GM12865 (cell line): ENCODE data around the gene PCNX1.

ENCODE experiments used
- DNase-seq: peaks from one replicate; pipeline ENCODE4 v3.0.0; 2010; ENCODE audit warnings: low read depth
- H3K4me3 ChIP-seq: 2 replicates; pipeline ENCODE4 v1.5.1; 2011; ENCODE audit warnings: mild to moderate bottlenecking, low read depth, low read length, control low read depth
- TF ChIP-seq, protein P1 (sequence below): IDR thresholded peaks from 2 replicates; pipeline ENCODE4 v1.5.1; 2011; ENCODE audit warnings: low read length, control low read depth, low read depth, inconsistent platforms; ENCODE audit not compliant: insufficient read depth; ENCODE audit errors: missing control alignments

Gene PCNX1

GRCh38 chr14:70987041-70987440, 79.8 kb downstream of the PCNX1 start:
- TF ChIP-seq, protein P1, sequence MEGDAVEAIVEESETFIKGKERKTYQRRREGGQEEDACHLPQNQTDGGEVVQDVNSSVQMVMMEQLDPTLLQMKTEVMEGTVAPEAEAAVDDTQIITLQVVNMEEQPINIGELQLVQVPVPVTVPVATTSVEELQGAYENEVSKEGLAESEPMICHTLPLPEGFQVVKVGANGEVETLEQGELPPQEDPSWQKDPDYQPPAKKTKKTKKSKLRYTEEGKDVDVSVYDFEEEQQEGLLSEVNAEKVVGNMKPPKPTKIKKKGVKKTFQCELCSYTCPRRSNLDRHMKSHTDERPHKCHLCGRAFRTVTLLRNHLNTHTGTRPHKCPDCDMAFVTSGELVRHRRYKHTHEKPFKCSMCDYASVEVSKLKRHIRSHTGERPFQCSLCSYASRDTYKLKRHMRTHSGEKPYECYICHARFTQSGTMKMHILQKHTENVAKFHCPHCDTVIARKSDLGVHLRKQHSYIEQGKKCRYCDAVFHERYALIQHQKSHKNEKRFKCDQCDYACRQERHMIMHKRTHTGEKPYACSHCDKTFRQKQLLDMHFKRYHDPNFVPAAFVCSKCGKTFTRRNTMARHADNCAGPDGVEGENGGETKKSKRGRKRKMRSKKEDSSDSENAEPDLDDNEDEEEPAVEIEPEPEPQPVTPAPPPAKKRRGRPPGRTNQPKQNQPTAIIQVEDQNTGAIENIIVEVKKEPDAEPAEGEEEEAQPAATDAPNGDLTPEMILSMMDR, result no peak
- H3K4me3 ChIP-seq, result no peak overlapping the region
- DNase-seq, result no peak

GRCh38 chr14:70988452-70988851, 81.2 kb downstream of the PCNX1 start:
- TF ChIP-seq, protein P1, result no peak
- H3K4me3 ChIP-seq, result no peak overlapping the region
- no peak for DNase-seq

- TF ChIP-seq, protein P1, result no peak
- no peak overlapping the region for H3K4me3 ChIP-seq
- no peak for DNase-seq
Observed at GRCh38 chr14:70993931-70994330, 86.7 kb downstream of the PCNX1 start.

DNA sequence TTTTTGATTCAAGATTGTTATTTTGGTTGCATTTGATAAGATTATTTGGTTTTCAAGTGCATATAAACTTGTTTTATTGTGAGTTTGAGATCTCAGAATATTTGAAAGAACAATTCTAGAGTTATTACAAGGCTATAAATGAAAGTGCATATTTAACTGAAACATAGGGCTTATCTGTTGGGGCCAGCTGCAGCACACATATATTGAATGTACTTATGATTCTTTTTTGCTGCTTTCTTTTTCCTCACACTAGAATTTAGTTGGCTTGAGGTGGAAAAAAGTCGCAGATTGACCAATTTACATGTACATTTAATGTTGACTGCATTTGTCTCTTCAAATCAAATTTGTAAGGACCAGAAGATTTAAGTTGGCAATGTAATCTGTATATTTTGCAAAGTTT, 88.0 kb downstream of the PCNX1 start:
- TF ChIP-seq, protein P1, result no peak
- no peak overlapping the region for H3K4me3 ChIP-seq
- DNase-seq, result no peak

DNA sequence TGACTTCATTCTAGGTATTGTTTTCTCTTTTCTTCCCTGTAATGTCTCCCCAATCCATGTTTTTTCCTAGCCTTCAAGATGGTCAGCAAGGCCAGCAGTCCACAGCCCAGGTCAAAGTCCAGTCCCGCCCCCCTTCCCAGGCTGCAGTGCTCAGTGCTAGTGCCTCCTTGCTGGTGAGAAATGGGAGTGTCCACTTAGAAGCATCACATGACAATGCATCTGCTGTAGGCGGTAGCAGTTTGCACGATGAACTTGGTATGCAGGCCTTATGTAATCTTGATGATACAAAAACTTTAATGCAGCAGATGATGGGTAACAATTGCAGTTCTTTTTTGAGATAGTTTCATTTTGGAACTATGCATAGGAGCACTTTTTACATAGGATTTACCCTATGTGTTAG, 88.4 kb downstream of the PCNX1 start:
- no peak for DNase-seq
- TF ChIP-seq, protein P1, result no peak
- H3K4me3 ChIP-seq, result no peak overlapping the region

- DNase-seq, result no peak
- H3K4me3 ChIP-seq, result no peak overlapping the region
- TF ChIP-seq, protein P1, result no peak
Observed at GRCh38 chr14:70999117-70999516, 91.9 kb downstream of the PCNX1 start.

DNA sequence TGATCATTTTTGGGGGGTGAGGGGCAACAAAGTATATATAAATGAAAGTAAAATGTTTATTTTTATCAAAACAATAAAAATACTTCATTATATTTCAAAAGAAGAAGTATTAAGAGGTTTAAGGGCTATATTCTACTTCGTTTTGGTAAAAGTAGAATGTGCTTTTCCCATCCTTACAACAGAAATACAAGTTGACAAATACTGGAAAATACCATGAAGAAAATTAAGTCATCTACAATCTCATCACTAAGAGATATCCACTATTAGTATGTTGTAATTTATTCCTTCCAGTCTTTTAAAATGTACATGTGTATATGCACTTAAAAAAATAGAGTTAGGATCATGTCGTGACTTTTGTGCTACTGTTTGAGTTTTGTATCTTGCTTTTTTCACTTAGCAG, 92.8 kb downstream of the PCNX1 start:
- TF ChIP-seq, protein P1, result no peak
- H3K4me3 ChIP-seq, result no peak overlapping the region
- no peak for DNase-seq
